ENCODE results near the gene EPB41L2. TPM values are rescaled to one million over a fixed set of nuclear protein-coding genes. Genes with fewer than 3 reads are reported as not detected.

The EPB41L2 gene
- total RNA-seq, 1 donor from 2014 or later, result 66.3 TPM

- Mint-ChIP-seq H3K9me3 (no peaks in the 10 kb centered on the region), H3K27me3 (ENCODE audit: low read depth) (no peaks in the 10 kb centered on the region), H3K27ac (no peak overlapping the region), H3K4me1 (peaks cover 8% of the 10 kb centered on the region), H3K36me3 (no peaks in the 10 kb centered on the region), H3K4me3 (no peak overlapping the region)
- TF ChIP-seq, protein P1, sequence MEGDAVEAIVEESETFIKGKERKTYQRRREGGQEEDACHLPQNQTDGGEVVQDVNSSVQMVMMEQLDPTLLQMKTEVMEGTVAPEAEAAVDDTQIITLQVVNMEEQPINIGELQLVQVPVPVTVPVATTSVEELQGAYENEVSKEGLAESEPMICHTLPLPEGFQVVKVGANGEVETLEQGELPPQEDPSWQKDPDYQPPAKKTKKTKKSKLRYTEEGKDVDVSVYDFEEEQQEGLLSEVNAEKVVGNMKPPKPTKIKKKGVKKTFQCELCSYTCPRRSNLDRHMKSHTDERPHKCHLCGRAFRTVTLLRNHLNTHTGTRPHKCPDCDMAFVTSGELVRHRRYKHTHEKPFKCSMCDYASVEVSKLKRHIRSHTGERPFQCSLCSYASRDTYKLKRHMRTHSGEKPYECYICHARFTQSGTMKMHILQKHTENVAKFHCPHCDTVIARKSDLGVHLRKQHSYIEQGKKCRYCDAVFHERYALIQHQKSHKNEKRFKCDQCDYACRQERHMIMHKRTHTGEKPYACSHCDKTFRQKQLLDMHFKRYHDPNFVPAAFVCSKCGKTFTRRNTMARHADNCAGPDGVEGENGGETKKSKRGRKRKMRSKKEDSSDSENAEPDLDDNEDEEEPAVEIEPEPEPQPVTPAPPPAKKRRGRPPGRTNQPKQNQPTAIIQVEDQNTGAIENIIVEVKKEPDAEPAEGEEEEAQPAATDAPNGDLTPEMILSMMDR (IDR thresholded peaks at IDR 0.05; ENCODE audit: unreplicated experiment), result no peak
- no peak for DNase-seq (ENCODE audit: low spot score in 2 of 2, unreplicated experiment in 2 of 2)
Observed at GRCh38 chr6:130962966-130963365, 100.1 kb downstream of the EPB41L2 start.

DNA sequence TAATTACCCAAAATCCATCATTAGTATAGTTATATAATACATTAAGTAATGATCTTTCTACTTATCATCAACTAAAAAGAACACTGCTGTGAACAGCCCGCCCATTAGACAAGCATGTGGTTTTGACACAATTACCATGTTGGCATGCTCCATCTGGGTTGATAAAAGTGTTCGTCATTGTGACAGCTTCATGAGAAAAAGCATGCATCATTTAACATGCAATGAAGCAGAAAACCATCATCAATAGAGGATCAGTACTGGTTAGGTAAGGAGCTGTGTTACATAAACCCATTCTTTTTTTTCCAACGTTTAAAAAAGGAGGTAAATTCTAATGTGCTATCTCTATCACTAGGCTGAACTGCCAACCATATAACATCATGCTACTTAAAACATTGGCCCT is 101.9 kb downstream of the EPB41L2 start:
- TF ChIP-seq, protein P1 (IDR thresholded peaks at IDR 0.05; ENCODE audit: unreplicated experiment), result no peak
- Mint-ChIP-seq H3K9me3 (no peaks in the 10 kb centered on the region), H3K27ac (no peak overlapping the region), H3K36me3 (no peaks in the 10 kb centered on the region), H3K4me3 (no peak overlapping the region), H3K27me3 (ENCODE audit: low read depth) (no peaks in the 10 kb centered on the region), H3K4me1 (peaks cover 5% of the 10 kb centered on the region)
- DNase-seq (ENCODE audit: low spot score in 2 of 2, unreplicated experiment in 2 of 2), result no peak

GRCh38 chr6:130959951-130960350 is 103.1 kb downstream of the EPB41L2 start:
- H3K4me1 Mint-ChIP-seq, result peaks cover 8% of the 10 kb centered on the region
- TF ChIP-seq, protein P1 (IDR thresholded peaks at IDR 0.05; ENCODE audit: unreplicated experiment), result no peak
- no peaks in the 10 kb centered on the region for H3K9me3 Mint-ChIP-seq
- no peaks in the 10 kb centered on the region for H3K36me3 Mint-ChIP-seq
- no peak overlapping the region for H3K4me3 Mint-ChIP-seq
- H3K27me3 Mint-ChIP-seq (ENCODE audit: low read depth), result no peaks in the 10 kb centered on the region
- no peak for DNase-seq (ENCODE audit: low spot score in 2 of 2, unreplicated experiment in 2 of 2)
- no peak overlapping the region for H3K27ac Mint-ChIP-seq

- no peaks in the 10 kb centered on the region for H3K27me3 Mint-ChIP-seq (ENCODE audit: low read depth)
- peaks cover 8% of the 10 kb centered on the region for H3K4me1 Mint-ChIP-seq
- no peaks in the 10 kb centered on the region for H3K36me3 Mint-ChIP-seq
- H3K9me3 Mint-ChIP-seq, result no peaks in the 10 kb centered on the region
- H3K4me3 Mint-ChIP-seq, result no peak overlapping the region
- no peak for DNase-seq (ENCODE audit: low spot score in 2 of 2, unreplicated experiment in 2 of 2)
- TF ChIP-seq, protein P1 (IDR thresholded peaks at IDR 0.05; ENCODE audit: unreplicated experiment), result no peak
- H3K27ac Mint-ChIP-seq, result no peak overlapping the region
Observed at GRCh38 chr6:130958468-130958867, 104.6 kb downstream of the EPB41L2 start.

DNA sequence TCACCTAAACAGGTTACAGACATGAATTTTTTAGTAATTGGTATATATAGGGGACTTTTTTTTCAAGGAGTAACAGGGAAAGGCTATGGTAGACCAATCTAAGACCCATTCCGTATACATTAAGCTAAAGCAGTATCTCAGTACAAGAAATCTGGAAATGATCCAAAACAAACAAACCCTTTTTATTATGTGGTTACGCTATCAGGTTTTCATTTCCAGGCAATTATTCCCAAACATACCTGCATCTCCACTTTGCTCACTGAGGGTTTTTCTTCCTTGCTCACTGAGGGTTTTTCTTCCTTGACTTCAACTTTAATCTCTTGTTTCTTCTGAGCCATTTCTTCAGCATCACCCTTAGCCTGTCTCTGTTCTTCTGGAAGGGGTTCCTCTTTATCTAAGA is 107.3 kb downstream of the EPB41L2 start:
- no peak for DNase-seq (ENCODE audit: low spot score in 2 of 2, unreplicated experiment in 2 of 2)
- no peak overlapping the region for H3K4me3 Mint-ChIP-seq
- no peaks in the 10 kb centered on the region for H3K27me3 Mint-ChIP-seq (ENCODE audit: low read depth)
- no peak overlapping the region for H3K27ac Mint-ChIP-seq
- no peaks in the 10 kb centered on the region for H3K36me3 Mint-ChIP-seq
- H3K9me3 Mint-ChIP-seq, result no peaks in the 10 kb centered on the region
- H3K4me1 Mint-ChIP-seq, result peaks cover 8% of the 10 kb centered on the region
- TF ChIP-seq, protein P1 (IDR thresholded peaks at IDR 0.05; ENCODE audit: unreplicated experiment), result no peak

DNA sequence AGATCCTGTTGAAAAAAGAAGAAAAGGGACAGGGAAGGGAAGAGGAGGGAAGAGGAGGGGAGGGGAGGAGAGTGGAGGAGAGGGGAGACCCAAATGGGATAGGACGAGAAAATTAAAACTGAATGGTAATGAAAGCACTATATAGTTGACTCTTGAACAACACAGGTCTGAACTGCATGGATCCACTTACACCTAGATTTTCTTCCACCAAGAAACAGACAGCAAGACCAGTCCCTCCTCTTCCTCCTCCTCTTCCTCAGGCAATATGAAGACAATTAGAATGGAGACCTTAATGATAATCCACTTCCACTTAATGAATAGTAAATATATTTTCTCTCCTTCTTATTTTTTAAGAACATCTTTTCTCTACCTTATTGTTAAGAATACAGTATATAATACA is 113.5 kb downstream of the EPB41L2 start:
- TF ChIP-seq, protein P1 (IDR thresholded peaks at IDR 0.05; ENCODE audit: unreplicated experiment), result no peak
- H3K9me3 Mint-ChIP-seq, result no peaks in the 10 kb centered on the region
- H3K4me3 Mint-ChIP-seq, result no peak overlapping the region
- no peak for DNase-seq (ENCODE audit: low spot score in 2 of 2, unreplicated experiment in 2 of 2)
- H3K27ac Mint-ChIP-seq, result no peak overlapping the region
- H3K36me3 Mint-ChIP-seq, result no peaks in the 10 kb centered on the region
- H3K4me1 Mint-ChIP-seq, result no peaks in the 10 kb centered on the region
- no peaks in the 10 kb centered on the region for H3K27me3 Mint-ChIP-seq (ENCODE audit: low read depth)

Measured in mesothelial cell of epicardium (in vitro differentiated cells).